OCI-LY1 (cell line): ENCODE measurements around the gene TNN.

Experiments
- CTCF ChIP-seq: fragments of 200-600 bp; sonication (generic), shearing (Covaris generic); IDR thresholded peaks from 2 replicates; pipeline ENCODE4 v1.5.1; 2017; ENCODE audit warnings: mild to moderate bottlenecking, antibody characterized with exemption, low read length, moderate library complexity, mixed read lengths
- EZH2 ChIP-seq: fragments of 200-600 bp; sonication (generic), shearing (Covaris generic); IDR thresholded peaks from 2 replicates; pipeline ENCODE4 v1.8.0; 2017; ENCODE audit warnings: borderline replicate concordance, mixed run types, mild to moderate bottlenecking, antibody characterized with exemption, low read length, moderate library complexity, mixed read lengths

GRCh38 chr1:175097361-175097760, 29.7 kb downstream of the TNN start:
- TF ChIP-seq CTCF: no peak
- no peak for TF ChIP-seq EZH2
